ENCODE data around the gene MRPL3.

The MRPL3 gene
- total RNA-seq = 23.5 reads per million, percentile 50 among the genes with 10 or more reads in this experiment

DNA sequence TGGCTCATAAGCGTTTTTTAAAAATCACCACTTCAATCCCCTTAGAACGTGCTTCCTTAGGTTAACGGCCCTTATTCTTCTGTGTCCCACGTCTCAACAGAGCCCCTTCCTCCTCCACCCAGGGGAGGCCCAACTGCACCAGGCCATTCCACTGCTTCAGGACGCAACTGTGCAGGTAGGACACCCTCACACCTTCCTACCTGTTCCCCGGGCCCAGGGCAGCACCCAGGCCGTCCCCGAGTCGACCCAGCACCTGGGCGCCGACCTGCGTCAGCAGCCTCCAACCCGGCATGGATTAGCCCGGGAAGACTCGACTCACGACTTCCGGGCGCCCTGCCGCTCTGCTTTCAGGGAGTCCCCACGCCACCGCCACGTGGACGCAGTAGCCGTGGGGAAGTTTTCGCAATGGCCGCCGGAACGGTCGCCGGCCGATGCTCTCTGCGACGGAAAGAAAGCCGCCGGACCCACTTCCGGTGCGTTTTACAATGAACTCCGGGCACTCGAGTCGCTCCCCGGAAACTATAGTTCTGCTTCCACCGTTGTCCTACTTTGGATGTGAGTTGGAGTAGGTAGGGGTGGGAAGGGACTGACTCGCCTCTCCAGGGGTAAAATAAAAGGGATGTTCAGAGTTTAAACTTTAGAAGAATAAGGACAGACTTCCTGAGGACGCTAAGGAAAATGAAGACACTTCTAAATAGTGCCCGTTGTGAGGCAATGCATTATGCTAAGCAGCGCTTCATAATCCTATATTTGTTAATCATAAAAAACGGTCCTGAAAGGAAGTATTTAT, at the start of gene MRPL3:
Gene MRPL3, minus strand, starts transcription at position 442 of the 790 bp plus-strand sequence. Its CDS starts 150 bp downstream, at position 292.
- peak; percentile 74 for DNase-seq

DNA sequence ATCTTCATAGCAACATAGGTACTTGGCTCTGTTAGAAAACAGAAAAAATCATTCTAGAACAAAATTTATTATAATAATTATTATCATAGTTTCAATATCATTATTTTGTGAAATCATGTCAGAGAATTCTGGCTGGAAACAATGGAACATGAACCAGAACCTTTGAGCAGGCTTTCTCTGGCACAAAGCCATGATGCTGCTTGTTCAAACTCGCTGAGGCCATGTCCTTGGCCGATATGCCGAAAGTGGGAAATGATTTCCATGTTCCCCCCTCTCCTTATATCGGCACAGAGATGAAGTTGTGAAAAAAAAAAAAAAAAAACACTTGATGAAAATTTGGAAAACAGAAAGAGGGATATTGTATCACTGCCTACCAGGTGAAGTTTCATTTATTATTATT, 49.0 kb upstream of the MRPL3 start:
- DNase-seq = no peak

DNA sequence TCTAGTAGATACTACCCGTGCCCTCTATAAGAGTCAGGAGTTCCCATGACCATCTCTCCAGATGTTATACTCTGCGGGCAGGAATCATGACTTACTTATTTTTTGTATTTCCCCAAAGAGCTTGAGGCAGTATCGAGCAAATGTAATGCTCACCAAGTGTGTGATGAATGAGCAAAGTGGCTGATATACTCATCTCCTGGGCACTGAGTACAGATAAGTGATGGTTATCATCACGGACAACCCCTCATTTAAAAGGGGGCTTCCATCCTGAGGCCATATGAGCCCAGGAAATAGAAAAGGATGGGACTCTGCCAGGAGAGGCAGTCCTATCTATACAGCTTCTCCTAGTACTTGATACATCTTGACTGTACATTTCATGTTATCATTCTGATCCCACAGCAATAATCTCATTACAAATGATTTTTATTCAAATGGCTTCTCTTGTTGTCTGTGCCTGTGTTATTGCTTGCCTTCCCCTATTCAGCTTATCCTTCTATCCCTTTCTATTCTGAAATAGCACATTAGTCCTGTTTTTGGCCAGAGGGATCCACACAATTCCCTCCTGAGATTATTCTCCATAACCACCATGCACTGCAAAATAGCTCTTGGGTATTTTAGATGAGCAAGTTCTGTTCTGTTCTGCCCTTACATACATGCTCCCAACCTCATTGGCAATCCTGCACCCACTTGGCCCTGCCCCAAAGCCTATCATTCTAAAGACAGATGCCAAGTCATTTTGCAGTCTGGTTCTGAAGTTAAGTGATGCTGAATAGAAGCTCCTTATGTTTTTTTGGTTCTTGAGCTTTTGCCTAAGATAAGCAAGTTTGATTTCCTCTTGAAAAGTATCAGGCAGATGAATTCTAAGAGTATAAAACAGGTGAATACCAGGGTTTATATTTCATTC, 48.0 kb upstream of the MRPL3 start:
- DNase-seq = no peak

DNA sequence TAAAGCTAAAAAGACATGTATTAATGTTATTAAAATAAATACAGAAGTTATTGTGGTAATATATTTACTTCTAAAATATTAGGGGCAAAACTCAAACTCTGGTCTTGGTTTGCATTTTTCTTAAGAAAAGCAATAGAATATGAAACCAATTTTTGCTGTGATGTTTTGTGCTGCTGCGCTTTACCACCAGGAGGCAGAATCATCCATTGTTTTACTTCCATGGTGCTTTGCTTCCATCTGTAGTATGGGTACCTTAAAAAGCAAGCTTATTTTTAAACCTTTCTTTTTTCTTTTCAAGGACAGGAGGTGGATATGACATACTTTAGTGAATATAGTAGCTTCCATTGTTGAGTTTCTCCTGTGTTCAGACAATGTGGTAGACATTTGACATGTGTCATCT, 46.6 kb upstream of the MRPL3 start:
- DNase-seq = no peak

DNA sequence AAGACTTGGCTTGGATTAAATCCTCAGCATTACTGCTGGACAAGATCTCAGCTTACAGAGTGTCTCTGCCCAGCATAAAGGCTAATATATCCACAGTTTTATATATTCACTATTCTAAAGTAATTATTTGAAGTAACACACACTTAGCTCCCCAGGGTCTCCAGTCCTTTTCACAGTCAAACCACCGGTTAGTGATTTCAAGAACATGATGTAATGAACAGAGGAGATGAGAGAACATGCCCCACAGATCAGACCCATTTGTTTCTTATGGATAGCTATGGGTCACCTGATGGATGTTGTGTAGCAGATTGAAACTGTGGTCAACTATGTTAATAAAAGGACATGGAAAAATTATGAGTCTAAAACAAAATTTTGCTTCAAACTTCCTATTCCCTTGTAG, 44.8 kb upstream of the MRPL3 start:
- no peak for DNase-seq

DNA sequence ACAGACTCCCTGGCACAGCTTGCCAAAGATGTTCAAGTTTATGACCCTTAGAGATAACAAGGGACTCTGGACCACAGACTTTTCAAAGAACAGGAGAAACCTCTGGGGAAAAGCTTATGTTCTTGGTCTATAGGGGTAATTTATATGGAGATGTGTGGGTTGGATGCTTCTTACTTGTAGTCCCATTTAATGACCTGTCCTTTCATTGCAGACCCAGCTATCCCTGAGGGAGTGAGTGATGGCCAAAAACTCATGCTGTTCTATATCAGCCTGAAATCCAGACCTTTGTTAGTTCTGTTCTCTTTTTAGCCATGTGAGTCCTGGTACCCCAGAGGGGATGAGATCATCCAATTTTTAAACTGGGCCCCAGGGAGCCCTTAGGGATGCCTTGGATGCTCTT, 43.7 kb upstream of the MRPL3 start:
- no peak for DNase-seq

DNA sequence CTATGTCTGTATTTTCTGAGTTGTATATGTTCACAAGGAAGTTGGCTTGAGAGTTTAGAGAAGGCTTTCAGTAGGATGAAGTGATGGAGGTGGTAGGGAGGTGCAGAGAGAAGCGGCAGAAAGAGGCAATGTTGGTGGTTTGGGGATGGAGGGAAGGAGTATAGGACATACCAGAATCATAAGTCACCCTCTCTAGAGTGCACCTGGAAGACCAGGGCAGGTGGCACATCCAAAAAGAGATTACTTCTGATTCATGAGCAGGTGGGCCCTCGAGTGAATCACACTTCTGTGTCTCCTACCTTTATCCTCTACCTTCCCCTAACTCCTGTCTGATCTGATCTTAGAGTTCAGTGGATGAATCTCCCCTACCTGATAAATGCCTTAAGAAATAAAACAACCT, 41.8 kb upstream of the MRPL3 start:
- DNase-seq = no peak

DNA sequence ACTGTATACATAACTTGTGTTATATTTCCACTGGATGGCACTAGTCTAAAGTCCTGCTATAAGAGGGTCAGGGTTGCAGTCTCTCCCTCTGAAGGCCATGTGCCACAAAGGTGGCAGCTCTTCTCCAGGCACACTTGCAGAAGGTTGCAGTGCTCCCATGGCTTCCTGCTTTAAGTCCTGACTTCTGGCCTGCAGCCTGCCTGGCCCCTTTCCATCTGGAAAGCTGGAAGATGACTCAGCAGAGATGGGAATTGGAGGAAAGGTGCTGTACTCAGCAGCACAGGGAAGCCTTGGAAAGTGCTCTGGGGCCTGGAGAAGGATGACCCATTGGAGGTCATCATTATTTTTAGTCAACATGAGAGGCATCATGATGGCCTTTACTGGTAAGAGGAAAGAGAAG, 40.9 kb upstream of the MRPL3 start:
- DNase-seq = no peak

DNA sequence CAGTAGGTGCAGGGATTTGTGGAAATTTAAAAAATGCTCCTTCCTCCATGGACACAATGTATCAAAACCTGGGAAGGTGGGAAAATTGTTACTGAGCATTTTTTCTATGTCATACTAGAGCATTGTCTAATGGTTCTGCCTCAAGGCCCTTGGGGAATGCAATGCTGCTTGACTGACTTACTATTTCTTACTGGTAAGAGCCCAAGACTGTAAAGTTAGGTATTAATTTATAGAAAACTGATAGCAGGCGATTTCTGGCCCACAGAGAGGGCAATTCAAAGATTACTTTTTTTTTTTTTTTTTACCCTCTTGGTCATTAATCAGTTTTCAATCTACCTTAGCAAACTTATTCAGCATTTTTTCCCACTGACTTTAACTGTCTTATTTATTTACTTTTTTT, 38.5 kb upstream of the MRPL3 start:
- no peak for DNase-seq

DNA sequence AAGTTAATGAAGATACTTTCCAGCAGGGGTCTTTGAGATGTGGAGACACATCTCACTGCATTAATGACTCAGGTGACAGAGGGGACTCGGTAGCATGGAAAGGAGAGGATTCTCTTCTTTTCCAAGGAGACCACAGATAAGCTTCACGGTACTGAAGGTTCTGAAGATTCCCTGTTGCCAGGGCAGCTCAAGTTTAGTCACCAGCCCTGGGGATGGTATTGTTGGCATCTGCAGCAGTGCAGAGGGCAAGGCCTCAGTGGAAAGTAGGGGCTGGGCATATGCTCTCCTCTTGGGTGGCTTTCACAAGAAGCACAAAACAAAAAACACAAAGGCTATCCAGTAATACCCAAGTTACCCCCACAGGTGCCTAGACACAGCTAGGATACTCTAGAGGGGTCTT, 38.0 kb upstream of the MRPL3 start:
- DNase-seq = no peak

DNA sequence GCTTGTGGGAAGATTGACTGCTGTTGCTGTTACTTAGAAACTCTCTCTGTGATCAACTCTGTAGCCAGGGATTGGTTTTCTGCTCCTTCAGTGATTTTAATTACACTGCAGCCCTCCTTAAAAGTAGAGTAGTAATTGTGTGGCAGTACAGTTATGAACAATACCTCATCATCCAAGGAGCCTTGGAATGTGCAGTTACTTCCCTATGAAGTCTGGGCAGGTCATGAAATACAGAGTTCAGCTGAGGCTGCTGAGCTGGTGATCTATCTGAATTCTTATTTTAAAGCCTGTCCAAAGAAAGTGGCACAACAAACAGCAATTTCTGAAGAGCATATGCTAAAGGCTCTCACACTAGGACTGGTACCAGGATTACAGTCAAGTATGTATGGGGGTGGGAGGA, 37.4 kb upstream of the MRPL3 start:
- no peak for DNase-seq

DNA sequence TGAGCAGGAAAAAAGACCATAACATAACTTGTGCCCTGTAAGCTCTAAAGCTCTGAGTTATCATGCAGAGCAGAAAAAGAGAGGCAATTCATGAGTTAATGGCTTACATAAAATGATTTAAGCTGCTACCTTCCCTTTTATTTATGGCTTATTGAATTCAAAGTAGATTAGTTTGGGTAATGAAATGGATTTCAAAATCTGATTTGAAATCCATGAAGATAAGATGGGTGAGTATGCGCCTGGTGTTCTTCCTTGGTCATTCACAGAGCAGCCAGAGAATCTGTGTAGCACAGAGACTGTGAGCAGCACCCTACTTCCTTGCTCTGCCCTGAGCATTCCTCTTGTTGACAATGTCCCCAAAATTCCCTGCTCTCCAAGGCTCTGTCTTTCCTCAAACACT, 36.2 kb upstream of the MRPL3 start:
- DNase-seq = no peak

DNA sequence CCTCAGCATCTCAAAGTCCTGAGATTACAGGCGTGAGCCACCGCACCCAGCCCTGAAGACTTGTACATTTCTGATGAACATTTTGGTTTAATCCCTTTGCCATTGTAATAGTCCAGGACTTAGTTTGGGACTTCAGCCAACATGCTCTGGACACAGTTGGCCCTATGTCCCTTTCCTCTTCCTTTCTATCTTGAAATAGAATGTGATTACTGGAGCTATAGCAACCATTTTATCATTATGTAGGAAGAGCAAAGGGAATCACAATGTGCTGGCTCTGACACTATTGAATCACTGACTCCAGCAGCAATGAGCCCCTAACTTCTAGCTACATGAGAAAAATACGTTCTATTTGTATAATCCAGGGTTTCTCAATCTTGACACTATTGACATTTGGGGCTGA, 34.8 kb upstream of the MRPL3 start:
- no peak for DNase-seq

DNA sequence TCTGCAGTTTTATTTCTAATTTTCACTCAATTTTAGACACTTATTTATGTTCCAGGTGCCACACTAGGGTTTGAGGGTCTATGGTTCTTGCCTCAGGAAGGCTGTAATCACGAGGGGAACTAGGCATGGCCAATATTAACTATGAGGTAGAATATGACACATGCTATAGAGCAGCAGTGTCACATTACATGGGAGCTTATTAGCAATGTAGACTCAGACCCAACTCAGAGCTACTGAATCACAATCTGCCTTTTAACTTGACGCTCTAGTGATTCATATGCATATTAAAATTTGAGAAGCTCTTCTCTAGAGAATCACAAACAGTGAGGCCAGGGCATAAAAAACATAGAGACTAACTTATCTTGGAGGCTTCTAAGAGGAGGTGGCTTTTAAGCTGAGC, 32.8 kb upstream of the MRPL3 start:
- DNase-seq = no peak

DNA sequence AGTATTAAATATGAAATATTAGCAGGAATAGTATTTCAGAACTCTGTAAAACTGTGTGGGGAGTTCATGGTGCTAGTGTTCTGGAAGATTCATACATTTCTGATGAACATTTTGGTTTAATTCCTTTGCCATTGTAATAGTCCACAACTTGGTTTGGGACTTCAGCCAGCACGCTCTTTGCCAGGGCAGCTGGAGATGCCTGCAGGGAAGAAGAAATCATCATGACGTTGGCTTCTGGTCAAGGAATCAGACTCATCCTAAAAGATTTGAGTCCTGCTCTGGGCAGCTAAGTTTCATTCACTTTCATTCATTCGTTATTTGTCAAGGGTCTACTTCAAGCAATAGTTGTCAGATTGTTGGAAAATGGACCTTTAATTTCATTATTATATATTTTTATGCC, 32.4 kb upstream of the MRPL3 start:
- no peak for DNase-seq

DNA sequence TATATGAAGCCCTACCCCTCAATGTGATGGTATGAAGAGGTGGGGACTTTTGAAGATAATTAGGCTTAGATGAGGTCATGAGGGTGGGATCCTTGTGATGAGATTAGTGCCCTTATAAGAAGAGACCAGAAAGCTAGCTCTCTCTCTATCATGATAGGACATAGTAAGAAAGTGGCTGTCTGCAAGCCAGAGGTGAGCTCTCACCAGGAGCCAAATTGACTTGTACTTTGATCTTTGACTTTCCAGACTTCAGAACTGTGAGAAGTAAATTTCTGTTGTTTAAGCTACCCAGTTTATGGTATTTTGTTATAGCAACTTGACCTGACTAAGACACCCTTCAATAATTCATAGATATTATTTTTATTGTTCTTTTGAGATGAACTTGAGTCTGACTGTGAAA, 29.9 kb upstream of the MRPL3 start:
- no peak for DNase-seq

DNA sequence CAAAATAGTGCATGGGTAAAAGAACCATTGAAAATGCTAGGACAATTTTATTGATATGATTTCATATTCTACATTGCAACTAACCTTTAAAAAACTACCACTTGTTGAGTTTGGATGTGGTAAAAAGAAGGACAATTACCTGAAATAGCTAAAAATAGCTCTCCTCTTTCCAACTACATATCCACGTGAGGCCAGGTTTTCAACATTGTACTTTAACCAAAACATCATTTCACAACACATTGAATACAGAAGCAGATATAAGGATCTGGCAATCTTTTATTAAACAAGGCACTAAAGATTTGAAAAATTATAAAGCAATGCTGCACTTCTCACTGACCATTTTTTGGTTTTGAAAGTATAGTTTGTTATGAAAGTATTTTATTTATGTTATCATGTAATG, 28.1 kb upstream of the MRPL3 start:
- no peak for DNase-seq

DNA sequence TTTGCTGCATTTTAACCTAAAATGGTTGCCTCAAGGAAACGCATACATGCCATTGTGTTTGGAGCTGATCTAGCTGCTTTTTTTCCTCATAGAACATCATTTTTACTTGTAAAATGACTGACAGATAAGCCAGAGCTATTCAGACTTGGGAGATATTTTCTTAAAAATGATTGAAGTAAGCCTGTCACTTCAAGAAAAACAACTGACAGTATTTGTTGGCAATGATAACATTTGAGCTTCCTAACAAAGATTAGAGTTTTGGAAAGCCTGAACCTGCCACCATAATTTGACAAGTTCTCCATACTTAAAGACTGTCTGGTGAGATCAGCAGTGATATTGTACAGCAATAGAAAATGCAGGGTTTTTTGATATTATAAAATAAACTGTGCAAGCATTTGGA, 27.6 kb upstream of the MRPL3 start:
- no peak for DNase-seq

DNA sequence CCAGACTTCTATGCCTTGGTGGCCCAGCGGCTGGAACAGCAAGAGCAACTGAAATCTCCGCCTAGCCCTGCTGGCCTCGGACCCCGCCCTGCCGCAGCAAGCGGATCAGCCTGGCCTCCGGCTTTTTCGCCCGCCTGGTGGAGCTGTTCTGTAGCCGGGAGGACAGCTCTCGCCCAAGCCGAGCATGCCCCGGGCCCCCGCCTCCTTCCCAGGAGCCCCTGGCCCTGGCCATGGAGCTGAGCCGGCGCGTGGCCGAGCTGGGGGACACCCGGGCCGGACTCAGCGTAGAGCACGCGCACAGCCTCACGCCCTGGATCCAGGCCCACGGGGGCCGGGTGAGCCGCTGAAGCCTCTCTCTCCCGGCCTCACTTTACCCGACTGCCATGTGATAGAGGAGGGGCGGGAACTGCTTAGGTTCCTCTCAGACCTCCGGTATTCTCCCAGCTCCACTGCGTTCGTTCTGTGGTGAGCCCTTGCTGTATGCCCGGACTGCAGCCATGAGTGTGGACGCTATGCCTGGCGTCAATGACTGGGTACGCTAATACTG, 24.1 kb upstream of the MRPL3 start:
- no peak for DNase-seq

DNA sequence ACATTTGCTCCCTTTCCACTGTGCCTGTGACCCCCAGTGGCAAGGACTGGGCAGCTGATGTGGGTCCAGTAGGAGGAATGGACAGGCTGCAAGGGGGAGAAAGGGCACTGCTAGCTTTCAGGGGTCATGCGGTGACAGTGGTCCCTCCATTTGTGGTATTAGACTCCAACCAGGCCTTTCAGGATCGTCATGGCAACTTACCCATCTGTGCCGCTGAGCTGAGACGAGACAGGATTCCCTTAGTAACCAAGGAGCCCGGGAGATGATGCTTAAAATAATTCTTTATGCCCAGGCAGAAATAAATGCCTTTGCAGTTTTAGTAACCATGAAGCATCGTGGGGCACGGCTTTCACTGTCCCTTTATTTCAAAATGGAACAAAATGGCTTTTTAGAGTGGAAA, 15.9 kb upstream of the MRPL3 start:
- DNase-seq = no peak

DNA sequence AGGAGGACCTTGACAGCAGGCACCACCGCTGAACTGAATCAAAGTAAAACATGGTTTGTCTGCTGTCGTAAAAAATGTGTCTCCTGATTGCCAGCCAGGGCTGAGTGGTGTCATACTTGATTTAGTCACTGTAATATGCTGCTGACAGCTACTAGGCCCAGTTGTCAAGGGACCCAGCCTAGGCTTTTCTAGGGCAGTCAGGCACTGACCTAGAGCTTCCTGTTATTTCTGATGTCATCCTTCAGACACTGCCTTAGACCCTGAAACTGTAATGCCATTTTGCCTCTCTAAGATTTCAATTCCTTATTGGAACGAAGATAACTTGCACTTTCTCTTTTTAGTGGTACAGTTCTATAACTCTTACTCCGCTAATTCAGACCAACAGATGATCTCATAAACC, 2.6 kb upstream of the MRPL3 start:
- DNase-seq = no peak

DNA sequence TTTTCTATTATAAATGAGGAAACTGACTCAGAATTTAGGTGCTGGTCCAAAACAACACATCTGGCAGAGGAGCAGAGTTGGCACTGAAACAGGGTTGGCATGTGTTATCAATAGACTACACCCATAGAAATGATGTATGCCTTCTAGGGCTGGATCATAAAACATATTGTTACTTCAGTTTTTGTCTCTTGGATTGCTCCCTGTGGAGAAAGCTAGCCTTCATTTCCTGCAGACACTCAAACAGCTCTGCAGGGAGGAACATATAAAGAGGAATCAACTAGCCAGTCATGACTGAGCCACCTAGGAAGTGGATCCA, 507 bp upstream of the MRPL3 start:
- no peak for DNase-seq

DNA sequence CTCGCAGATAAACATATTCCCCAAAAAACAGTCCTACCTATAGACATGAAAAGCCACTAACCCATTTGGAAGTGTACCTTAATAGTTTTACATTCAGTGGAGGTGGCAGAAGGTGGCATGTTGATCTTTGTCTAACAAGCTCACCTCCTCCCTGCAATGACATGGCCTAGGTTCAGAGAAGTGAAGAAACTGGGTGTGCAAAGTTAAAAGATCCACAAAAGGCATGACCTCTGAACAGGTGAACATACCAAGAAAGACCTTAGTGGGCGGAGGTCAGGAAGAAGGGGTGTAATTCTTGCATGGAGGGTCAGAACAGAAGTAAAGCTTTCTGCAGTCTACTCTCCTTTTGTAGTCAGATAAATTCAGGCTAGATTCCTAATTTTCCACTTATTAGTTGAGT, 822 bp downstream of the MRPL3 start:
- no peak for DNase-seq

DNA sequence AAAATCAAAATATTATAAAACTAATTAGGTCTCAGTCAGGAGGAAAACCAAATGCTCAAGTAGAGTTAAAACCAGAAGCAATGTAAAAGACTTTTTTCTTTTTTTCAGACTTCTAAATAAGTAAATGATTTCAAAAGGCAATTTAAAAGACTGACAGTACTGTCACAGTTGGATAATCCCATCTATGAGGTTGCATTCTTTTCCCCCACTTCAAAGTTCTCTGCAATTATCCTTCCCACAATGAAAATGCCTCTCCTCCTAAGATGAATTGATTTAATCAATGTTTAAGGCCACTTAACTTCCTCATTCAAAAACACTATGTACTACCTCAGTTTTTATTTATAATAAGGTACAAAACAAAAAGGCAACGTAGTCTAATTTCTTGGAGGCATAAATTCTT, 8.1 kb downstream of the MRPL3 start:
- DNase-seq = no peak

Measured in effector CD4-positive, alpha-beta T cell (primary cell).